COR-L47 (cell line): ENCODE data around the gene ARID3A.
"Not testable (repeated sequence)": the region's sequence is repeated elsewhere in the genome, so short reads cannot be mapped to it uniquely, and the experiment has no call there.

Experiments
- DNase-seq: peaks from one replicate; lab custom pipeline; 2025; lab: John Stamatoyannopoulos, UW

The ARID3A gene, protein sequence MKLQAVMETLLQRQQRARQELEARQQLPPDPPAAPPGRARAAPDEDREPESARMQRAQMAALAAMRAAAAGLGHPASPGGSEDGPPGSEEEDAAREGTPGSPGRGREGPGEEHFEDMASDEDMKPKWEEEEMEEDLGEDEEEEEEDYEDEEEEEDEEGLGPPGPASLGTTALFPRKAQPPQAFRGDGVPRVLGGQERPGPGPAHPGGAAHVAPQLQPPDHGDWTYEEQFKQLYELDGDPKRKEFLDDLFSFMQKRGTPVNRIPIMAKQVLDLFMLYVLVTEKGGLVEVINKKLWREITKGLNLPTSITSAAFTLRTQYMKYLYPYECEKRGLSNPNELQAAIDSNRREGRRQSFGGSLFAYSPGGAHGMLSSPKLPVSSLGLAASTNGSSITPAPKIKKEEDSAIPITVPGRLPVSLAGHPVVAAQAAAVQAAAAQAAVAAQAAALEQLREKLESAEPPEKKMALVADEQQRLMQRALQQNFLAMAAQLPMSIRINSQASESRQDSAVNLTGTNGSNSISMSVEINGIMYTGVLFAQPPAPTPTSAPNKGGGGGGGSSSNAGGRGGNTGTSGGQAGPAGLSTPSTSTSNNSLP

DNA sequence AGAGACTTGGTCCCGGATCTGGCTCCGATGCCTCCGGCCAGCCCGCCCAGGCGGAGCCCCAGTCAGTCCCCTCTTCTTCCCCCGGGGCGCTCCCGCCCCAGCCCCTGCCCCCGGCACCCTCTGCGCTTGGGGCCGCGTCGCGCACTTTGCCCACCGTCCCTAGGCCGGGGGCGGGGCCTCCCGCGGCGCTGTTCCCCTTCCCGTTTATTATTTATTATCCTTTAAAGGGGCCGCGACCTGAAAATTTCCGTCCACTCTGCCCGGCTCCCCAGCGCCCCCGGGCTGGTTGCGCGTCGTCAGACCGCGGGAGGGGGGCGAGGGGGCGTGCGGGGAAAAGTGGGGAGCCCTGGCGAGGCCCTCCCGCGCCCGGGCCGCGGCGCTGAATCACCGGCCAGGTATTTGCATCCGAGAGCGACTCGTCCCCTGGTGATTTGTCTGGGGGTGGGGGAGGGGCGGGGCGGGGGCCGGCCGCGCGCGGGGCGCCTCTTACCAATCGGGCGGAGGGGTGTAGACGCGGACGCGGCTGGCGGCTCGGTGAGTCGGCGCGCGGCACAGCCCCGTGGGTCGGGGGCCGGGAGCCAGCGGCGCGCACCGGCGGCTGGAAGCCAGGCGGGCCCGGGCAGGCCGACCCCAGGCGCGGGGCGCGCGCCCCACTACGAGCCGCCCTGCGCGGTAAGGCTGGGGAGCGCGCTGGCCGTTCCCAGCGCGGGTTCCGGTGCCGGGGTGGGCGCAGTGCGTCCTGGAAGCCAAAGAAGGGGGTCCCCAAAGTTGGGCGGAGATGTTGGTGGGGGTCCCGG is at the start of gene ARID3A:
Gene ARID3A (plus strand): TSS at position 510 of the 797 bp plus-strand sequence. CDS start 3,494 bp downstream, outside the sequence.
- DNase-seq: peak; percentile 80

DNA sequence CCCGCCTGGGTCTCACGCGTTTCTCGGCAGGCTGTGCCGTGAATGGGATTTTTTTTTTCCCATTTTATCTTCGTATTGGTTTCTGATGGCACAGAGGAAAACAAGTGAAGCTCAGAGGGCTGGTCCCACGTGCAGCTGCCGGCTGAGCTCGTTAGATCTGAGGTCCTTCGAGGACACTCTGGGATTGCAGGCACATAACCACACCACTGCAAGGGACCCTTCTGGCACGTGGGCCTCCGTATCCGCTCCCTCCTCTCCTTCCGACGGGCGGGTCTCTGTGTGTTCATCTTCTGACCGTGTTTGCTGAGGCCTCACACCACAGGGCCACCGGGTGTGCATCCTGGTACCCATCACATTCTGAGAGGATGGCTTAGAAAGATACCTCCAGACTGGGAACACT is 49.7 kb upstream of the ARID3A start:
- no peak for DNase-seq

DNA sequence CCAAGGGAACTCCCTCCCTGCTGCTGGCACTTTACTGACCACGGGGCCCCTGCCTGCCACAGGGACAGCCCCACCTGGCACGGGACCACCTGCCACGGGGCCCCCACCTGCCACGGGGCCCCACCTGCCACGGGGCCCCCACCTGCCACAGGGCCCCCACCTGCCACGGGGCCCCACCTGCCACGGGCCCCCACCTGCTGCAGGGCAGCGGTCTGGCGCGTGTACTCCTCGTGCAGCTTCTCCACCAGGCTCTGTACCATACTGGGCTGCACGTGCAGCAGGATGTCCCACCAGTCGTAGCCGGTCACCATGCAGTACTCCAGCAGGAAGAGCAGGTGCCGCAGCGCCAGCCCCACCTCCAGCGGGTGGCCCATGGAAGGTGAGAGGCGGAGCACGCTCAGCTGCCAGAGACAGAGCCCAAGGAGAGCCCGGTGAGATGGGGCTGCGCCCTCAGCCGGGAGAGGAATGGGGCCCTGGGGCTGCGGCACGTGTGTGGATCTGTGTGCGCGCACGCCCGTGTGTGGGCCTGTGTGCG is 49.0 kb upstream of the ARID3A start:
- DNase-seq: no peak

DNA sequence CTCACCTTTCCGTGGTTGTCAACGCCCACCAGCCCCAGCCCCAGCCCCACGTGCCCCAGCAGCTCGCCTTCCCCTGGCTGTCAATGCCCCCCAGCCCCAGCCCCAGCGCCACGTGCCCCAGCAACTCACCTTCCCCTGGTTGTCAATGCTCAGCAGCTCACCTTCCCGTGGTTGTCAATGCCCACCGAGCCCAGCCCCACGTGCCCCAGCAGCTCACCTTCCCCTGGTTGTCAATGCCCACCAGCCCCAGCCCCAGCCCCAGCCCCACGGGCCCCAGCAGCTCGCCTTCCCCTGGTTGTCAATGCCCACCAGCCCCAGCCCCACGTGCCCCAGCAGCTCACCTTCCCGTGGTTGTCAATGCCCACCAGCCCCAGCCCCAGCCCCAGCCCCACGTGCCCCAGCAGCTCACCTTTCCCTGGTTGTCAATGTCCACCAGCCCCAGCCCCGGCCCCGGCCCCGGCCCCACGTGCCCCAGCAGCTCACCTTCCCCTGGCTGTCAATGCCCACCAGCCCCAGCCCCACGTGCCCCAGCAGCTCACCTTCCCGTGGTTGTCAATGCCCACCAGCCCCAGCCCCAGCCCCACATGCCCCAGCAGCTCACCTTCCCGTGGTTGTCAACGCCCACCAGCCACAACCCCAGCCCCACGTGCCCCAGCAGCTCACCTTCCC is 47.7 kb upstream of the ARID3A start:
- not testable (repeated sequence) for DNase-seq

DNA sequence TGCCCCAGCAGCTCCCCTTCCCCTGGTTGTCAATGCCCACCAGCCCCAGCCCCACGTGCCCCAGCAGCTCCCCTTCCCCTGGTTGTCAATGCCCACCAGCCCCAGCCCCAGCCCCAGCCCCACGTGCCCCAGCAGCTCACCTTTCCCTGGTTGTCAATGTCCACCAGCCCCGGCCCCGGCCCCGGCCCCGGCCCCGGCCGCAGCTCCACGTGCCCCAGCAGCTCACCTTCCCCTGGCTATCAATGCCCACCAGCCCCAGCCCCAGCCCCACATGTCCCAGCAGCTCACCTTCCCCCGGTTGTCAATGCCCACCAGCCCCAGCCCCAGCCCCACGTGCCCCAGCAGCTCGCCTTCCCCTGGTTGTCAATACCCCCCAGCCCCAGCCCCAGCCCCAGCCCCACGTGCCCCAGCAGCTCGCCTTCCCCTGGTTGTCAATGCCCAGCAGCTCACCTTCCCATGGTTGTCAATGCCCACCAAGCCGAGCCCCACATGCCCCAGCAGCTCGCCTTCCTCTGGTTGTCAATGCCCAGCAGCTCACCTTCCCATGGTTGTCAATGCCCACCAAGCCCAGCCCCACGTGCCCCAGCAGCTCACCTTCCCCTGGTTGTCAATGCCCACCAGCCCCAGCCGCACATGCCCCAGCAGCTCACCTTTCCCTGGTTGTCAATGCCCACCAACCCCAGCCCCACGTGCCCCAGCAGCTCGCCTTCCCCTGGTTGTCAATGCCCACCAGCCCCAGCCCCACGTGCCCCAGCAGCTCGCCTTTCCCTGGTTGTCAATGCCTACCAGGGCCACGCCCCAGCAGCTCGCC is 46.9 kb upstream of the ARID3A start:
- DNase-seq: not testable (repeated sequence)

DNA sequence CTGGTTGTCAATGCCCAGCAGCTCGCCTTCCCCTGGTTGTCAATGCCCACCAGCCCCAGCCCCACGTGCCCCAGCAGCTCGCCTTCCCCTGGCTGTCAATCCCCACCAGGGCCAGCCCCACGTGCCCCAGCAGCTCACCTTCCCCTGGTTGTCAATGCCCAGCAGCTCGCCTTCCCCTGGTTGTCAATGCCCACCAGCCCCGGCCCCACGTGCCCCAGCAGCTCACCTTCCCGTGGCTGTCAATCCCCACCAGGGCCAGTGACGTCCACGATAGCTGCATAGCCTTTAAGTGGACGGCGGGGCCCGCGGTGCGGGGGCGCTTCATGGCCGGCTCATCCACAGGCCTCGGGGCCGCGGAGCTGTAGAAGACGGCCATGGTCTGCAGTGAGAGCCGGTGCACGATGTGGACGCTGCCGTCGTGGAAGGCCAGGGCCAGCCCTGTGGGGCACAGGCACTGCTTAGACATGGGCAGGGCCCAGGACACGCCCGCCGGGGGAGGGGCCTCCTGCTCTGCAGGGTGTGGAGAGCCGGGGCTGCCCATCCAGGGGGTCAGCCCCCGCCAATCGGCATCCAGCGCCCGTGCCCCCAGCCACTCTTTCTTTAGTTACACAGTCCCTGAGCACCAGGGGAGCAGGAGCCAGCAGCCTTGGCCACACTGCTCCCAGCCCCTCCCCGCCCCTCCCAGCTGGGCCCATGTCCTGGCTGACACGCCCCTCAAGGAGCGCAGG is 46.0 kb upstream of the ARID3A start:
- DNase-seq: no peak

DNA sequence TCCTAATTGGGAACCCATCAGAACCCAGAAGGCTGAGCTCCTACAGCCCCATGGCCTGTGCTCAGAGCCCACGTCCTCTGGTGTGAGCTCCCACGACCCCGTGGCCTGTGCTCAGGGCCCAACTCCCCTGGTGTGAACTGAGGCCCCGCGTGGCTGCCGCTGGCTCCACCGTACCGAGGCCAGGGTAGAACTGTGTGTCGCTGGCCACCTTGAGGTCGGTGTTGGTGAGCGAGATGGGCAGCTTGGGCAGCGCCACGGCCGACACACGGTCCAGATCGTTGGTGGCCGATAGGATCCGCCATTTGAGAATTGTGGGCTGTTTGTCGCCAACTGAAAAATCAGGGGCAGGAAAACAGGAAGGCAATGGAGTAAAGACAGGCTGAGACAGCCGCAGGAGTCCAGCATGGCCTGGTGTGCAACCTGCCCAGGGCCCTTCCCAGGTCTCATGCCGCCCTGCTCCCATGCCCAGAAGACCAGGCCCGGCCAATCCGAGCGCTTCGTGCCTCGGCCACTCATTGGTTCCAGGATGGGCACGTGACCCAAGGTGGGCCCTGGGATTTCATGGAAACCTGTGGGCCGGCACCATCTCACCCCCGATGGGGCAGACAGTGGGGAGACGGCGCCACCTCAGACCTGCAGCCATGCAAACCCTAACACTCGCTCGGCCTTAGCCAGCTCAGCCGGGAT is 44.3 kb upstream of the ARID3A start:
- no peak for DNase-seq

DNA sequence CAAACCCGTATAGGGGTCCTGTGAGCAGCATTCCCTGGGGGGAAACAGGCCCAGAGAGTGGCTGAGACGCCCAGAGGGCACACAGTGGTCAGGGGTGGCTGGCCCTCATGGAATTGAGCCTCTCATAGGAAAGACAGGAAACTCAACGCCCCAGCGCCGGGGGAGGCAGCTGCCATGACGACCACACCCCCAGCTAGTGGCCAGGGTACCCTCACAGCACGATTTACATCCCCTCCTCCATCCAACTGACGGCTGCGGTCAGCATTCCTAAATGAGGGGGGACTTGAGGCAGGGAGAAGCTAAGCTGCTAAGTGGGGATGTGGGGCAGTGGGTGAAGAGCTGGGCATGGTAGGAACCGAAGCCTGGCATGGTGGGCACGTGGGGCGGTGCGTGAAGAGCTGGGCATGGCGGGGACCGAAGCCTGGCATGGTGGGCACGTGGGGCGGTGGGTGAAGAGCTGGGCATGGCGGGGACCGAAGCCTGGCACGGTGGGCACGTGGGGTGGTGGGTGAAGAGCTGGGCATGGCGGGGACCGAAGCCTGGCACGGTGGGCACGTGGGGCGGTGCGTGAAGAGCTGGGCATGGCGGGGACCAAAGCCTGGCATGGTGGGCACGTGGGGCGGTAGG is 42.9 kb upstream of the ARID3A start:
- DNase-seq: no peak

DNA sequence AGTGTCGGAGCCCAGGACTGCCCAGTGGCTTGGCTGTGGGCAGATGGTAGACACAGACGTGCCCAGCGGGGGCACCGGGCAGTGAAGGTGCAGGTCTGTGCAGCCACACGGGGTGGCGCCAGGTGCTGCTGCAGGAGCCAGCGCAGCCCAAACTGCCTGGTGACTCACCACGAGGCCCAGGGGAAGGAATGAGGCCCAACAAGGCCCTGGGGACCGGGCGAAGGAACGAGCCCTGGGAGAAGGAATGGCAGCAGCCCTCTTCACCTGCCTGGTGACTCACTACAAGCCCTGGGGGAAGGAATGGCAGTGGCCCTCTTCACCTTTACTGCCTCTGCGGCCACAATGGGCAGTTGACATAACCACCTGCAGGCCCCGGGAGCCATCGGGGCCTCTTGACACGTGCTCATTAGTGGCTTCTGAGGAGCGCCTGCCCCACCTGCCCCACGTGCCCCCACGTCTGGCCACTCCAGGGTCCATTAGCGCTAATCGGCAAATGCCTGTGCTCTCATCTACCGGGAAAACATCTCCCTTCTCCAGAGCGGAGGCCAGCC is 42.1 kb upstream of the ARID3A start:
- DNase-seq: no peak

DNA sequence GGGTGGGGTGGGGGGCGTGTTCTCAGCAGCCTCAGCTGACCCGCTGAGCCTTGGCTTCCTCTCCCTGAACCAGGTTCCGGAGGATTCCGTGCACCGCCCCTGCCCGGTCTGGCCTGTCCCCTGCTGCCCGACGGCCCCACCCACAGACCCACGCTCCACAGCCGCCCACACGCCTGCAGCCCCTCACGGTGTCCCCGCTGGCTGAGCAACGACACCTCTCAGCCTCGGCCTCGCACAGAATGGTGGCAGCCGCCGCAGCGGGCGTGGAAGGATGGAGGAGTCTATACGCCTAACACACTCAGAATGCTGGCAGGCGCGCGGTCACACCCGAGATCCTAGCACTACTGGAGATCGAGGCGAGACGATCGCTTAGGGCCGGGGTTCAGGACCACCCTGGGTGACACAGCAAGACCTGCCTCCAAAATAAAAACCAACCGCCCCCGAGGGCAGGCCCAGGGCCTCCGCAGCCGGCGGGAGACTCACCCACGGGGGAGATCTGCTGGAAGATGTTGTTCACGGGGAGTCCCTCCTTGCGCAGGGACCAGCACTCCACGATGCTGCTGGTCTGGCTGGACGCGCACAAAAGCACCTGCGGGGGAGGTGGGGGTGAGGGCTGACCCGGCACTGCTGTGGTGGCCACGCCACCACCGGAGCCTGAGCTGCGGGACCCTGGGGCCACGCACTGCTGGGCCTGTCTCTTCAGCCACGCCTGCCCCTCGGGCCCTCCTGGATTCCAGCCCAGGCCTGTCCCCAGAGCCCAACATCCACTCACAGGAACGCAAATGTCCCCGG is 41.2 kb upstream of the ARID3A start:
- DNase-seq: no peak

DNA sequence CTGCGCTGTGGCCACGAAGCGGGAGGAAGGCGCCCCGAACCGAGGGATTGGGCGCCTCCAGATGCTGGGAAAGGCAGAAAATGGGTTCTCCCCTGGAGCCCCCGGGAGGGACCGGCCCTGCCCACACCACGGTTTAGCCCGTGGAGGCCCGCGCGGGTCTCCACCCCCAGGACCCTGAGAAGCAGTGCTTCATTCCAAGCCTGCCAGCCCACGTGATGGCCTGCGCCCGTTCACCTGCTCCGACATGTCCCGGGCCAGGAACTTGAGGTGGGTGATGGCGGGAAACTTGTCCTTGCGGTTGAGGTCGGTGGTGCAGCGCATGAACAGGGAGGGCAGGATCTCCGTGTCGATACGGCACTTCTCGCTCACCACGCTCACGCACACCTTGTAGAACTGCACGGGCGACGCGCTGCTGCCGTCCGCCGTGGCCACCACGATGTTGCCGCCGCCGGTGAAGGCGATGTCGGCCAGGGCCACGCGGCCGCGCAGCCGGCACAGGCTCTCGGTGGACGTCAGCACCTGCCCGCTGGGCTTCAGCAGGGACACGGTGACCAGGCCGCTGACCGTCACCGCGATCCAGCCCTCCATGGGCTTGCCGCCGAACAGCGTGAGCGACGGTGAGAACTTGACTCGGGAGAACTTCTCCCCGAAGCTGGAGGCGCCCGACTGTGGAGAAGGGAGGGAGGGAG is 40.2 kb upstream of the ARID3A start:
- no peak for DNase-seq

DNA sequence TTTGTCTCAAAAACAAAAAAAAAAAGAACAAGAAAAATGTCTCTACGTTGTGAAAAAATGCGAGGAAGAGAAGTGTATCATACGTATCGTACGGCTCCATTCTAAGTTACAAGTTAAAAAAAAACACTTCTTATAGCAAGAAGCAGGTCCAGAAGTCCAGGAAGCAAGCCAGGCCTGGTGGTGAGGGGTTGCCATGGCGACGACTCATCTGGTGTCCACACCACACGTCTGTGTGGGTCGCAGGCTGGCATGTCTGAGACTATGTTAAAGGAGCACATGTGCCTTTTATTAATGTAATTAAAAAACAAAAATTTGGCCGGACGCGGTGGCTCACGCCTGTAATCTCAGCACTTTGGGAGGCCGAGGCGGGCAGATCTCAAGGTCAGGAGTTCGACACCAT is 38.8 kb upstream of the ARID3A start:
- DNase-seq: no peak

DNA sequence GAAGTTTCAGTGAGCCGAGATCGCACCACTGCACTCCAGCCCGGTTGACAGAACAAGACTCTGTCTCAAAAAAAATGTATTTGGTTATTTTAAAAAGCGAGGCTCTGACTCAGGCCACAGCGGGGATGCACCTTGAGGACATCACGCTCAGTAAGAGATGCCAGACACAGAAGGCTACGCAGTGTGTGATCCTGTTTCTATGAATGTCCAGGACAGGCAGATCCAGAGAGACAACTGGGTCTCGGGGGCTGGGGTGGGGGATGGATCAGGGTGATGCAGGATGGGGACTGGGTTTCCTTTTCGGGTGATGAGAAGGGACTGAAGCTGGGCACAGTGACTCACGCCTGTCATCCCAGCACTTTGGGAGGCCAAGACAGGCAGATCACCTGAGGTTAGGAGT is 38.2 kb upstream of the ARID3A start:
- no peak for DNase-seq

DNA sequence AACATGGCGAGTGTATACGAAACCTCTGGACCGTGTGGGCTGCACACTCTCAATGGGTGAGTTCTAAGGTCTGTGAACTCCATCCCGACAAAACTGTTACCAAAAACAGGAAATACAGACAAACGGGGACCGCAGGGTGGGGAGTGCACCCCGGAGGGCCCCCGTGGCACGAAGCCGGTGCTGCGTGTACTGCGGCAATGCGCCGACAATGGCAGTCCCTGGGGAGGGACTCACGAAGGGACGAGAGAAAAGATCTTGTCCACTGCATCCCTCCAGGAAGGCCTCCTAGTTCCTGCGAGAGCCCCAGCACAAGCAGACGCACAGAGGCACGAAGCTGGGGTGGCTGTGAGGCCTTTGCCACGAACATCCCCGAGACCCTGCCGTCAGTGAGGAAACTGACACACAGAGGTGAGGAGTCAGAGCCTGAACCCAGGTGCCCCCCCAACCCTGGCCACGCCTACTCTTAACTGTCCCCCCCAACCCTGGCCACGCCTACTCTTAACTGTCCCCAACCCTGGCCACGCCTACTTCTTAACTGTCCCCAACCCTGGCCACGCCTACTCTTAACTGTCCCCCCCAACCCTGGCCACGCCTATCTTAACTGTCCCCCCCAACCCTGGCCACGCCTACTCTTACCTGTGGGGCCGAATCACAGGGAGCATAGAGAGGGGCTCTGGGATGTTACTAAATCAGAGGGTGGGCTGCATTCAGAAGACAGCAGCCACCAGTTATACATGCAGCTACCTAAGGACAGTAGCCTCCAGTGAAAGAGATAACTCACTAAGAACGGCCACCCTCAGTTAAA is 37.1 kb upstream of the ARID3A start:
- no peak for DNase-seq

DNA sequence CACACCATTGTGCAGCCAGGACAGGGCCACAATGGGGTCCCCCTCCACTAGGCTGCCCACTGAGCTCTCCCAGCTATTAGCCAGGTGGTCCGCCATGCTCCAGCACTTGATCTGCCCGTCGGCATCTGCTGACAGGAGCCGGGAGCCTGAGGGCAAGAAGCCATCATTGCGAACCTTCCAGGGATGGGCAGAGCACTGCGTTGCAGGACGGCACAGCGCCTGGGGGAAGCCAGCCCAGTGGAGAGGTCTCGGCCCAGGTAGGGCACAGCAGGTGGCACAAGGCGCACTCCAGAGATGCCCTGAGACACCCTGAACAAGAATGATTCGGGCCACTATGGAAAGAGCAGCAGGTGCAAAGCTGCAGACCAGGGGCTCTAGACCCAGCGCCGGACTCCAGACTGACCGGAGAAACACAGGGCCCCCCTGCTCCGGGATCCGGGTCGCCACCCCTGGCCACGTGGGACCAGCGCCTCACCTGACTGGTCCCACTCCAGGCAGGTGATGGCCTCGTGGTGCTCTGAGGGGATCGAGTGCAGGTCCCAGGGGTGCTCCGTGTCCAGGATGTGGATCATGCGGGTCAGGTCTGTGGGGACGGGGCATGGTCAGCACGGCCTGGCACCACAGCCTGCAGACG is 36.1 kb upstream of the ARID3A start:
- DNase-seq: no peak

DNA sequence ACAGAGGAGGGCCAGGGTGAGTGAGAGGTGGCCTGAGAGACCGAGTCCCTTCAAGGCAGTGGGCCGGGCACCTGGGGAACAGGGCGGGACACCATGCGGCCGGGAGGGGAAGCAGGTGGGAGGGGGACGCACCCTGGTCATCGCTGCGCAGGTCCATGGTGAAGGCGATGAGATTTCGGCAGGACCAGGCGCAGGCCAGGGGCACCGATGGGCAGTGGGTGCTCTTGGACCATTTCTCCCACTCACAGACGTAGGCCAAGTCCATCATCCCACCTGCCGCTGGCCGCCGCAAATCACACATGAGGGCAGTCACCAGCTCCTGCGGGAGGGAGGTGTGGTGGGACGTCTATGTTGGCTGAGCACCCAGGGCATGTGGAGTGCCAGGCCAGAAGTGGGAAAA is 35.0 kb upstream of the ARID3A start:
- DNase-seq: no peak
